Measurements from ENCODE around the gene ARHGEF4.

Gene ARHGEF4

DNA sequence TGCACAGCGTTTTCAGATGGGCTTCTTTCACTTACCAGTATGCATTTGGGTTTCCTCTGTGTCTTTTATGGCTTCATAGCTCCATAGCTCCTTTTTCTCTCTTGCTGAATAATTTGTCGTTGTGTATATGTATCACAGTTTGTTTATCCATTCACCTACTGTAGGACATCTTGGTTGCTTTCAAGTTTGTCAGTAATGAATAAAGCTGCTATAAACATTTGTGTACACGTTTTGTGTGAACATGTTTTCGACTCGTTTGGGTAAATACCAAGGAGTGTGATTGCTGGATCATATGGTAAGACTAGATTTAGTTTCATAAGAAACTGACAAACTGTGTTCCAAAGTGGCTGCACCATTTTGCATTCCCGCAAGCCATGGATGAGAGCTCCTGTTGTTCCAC, 161.8 kb downstream of the ARHGEF4 start:
- TF ChIP-seq, protein P1, sequence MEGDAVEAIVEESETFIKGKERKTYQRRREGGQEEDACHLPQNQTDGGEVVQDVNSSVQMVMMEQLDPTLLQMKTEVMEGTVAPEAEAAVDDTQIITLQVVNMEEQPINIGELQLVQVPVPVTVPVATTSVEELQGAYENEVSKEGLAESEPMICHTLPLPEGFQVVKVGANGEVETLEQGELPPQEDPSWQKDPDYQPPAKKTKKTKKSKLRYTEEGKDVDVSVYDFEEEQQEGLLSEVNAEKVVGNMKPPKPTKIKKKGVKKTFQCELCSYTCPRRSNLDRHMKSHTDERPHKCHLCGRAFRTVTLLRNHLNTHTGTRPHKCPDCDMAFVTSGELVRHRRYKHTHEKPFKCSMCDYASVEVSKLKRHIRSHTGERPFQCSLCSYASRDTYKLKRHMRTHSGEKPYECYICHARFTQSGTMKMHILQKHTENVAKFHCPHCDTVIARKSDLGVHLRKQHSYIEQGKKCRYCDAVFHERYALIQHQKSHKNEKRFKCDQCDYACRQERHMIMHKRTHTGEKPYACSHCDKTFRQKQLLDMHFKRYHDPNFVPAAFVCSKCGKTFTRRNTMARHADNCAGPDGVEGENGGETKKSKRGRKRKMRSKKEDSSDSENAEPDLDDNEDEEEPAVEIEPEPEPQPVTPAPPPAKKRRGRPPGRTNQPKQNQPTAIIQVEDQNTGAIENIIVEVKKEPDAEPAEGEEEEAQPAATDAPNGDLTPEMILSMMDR (IDR thresholded peaks at IDR 0.05; ENCODE audit: borderline replicate concordance, insufficient read depth, low read depth, low read length): no peak
- no peak overlapping the region for H3K4me3 ChIP-seq (ENCODE audit: low read depth, low read length)

DNA sequence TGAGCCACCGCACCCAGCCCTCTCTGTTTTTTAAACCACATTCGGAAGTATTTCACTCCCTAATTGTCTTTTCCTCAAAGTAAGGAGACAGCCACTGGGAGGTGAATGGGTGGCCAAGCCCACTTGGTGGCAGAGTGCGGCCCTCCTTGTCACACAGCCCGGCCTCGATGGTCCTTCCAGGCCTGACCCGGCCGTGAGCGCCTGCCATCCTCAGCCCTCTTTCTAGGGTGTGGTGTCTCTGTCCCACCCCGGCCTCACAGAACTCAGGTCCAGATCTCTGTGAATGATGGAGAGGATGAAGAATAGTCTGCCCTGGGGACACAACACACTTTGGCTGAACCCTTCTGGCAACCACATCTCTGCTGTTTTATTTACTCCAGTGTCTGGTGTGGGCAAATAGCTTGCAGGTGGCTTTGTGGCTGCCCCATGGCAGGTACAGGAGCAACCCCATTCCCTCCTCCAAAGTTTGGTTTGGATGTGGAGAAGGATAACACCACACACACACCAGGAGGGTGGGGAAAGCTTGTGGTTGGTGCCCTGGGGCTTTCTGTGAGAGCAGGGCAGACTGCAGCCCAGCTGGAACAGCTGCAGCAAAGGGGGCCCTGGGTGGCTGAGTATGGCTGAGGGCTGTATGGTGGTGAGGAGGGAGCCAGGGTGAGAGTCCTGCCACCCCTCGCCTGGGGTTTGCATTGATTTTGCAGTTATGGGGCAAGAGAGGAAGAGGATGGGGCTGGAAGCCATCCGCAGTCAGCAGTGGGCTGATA, 167.9 kb downstream of the ARHGEF4 start:
- TF ChIP-seq, protein P1 (IDR thresholded peaks at IDR 0.05; ENCODE audit: borderline replicate concordance, insufficient read depth, low read depth, low read length): no peak
- no peak overlapping the region for H3K4me3 ChIP-seq (ENCODE audit: low read depth, low read length)

DNA sequence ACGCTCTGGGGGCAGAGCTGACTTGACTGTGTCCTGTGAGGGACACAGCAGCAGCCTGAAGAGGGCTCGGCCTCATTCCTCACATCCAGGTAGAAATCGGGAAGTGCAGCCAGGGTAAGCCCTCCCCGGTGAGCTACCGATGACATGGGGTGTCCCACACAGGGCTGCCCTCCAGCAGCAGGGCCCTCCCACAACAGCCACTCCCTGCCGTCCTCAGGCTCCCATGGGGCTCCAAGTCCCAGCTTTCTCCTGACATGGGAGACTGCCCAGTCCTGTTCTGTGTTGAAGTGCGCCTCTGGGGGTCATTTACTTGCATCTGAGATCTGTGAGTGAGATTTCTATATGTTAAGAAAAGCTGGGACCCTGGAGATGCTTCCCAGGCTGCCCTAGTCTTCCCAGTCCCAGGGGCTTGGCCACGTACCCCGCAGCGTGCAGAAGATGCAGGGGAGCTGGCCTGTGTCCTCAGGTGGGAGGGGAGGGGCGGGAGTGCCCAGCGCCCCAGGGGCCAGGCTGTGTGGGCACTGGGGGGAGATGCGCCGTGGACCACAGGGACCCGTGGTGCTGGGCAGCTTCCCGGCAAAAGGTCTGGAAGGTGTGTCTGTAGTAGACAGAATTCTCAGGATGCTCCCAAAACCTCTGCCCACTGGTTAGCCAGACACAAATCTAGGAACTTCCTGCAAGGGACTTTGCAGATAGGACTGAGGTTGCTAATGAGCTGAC, 168.7 kb downstream of the ARHGEF4 start:
- H3K4me3 ChIP-seq (ENCODE audit: low read depth, low read length): no peak overlapping the region
- TF ChIP-seq, protein P1 (IDR thresholded peaks at IDR 0.05; ENCODE audit: borderline replicate concordance, insufficient read depth, low read depth, low read length): no peak

DNA sequence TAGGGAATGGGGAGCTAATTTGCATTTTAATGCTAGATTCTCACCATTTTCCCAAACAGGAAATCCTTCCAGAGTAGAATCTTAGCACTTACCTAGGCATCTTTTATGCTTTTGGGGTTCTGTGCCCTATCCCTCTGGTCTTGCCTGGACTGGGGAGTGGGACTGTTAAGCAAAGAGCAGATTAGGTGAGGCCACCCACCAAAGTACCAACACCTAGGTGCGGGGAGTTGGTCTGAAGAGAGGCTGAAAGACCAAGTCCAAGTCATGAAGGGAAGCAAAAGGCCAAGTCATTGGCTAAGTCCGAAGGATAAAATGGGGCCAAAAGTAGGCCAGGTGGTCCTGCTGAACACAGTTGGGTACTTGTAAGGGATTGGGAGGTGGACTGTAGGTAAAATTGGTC, 169.8 kb downstream of the ARHGEF4 start:
- TF ChIP-seq, protein P1 (IDR thresholded peaks at IDR 0.05; ENCODE audit: borderline replicate concordance, insufficient read depth, low read depth, low read length): no peak
- no peak overlapping the region for H3K4me3 ChIP-seq (ENCODE audit: low read depth, low read length)

DNA sequence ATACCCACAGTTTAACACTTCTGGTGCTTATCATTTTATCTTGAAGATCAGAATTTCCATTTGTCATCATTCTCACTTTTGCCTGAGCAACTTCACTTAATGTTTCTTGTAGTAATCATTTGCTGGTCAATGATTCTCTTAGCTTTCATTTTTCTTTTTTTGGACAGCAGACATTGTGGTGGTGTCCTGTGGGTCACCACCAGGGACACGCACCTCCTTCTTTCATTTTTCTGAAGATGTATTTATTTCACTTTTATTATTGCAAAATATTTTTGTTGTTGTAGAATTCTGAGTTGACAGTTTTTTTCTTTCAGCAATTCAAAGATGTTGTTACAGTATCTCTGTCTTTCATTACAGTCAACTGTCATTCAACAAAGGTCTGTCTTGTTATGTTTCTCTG, 172.3 kb downstream of the ARHGEF4 start:
- no peak overlapping the region for H3K4me3 ChIP-seq (ENCODE audit: low read depth, low read length)
- TF ChIP-seq, protein P1 (IDR thresholded peaks at IDR 0.05; ENCODE audit: borderline replicate concordance, insufficient read depth, low read depth, low read length): no peak

DNA sequence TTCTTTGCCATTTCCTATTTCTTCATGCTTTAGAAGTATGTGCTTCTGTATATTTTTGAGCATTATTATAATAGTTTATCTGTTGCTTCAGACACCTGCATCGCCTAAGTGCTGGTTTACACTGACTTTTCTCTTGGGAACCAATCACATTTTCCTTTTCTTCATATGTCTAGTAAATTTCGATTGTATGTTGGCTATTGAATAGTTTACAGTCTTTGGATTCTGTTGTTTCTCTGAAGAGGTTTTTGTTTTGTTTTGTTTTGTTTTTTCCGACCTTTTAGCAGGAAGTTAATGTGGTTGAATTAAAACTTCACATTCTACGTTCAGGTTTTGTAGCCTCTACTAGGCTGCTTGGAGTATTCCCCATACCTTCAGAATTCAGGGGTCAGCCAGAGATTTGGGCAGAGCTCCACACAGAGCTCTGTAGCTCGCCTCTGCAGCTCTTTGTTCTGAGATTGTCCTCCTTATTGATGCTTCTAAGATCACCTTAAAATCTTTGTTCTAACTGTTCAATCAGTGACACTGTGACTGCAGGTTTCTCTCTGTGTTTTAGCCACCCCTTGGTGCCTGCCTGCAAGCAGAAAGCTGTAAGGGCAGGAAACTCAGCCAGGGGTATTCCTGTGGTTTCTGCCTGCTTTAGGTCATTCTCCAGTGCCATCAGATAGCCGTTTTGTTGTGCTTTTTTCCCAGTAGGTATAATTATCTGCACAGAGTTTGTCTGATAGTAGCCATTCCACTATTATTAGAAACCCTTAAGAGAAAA, 173.2 kb downstream of the ARHGEF4 start:
- TF ChIP-seq, protein P1 (IDR thresholded peaks at IDR 0.05; ENCODE audit: borderline replicate concordance, insufficient read depth, low read depth, low read length): no peak
- H3K4me3 ChIP-seq (ENCODE audit: low read depth, low read length): no peak overlapping the region
